ENCODE data around the gene SLC6A6.

SLC6A6 gene

DNA sequence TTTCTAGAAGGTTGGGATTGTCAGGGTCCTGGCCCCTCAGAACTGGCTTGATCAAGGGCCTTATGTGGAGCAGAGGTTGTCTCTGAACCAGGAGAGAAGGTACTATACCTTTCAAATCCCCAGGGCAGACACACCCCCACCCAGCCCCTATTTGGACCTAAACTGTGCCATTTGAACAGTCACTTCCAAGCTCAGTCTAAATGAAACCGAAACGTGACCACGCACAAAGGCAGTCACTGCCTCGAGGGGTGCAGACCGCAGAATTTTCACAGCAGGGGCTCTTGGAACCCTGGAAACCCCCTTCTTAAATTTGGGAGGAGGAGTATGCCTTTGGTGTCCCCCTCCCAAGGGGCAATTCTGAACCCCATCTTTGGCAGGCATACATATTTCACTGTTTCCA lies 84.1 kb downstream of the SLC6A6 start:
- no peak for DNase-seq (ENCODE audit: low read depth in 2 of 2)

- DNase-seq (ENCODE audit: low read depth in 2 of 2): no peak
Observed at GRCh38 chr3:14487086-14487485, 84.7 kb downstream of the SLC6A6 start.

- no peak for DNase-seq (ENCODE audit: low read depth in 2 of 2)
Observed at GRCh38 chr3:14487821-14488220, 85.4 kb downstream of the SLC6A6 start.

DNA sequence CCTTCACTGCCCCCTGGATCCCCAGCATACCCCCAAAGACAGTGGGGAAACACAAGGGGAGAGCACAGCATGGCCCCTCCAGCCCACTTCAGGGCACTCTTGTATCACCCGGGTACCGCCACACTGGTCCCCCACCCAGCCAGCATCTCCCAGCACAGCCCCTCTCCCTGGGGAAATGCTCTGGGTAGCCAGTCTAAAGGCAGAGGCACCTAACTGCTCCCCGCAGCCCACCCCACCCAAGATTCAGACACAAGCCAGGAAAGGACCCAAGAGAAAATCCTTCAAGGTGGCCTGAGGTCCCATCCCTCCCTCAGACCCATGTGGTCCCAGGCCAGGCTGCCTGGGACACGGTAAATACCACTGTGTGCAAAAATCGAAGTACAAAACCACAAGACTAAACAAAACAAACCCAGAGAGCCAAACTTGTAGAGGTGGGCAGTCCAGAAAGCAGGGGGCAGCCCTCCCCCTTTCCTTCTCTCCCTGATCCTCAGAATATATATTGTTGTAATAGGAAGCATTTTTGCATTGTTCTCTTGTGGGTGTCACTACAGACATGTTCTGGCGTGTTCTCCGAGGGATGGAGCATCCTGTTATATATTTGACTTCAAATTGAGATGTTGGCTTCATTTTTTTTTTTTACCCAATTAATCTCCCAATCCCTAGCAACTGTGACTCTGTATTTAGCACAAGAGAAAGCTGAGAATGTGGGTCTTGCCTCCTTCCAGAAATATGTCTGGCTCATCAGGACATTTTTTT lies 86.1 kb downstream of the SLC6A6 start:
- DNase-seq (ENCODE audit: low read depth in 2 of 2): no peak

- DNase-seq (ENCODE audit: low read depth in 2 of 2): no peak
Observed at GRCh38 chr3:14489641-14490040, 87.2 kb downstream of the SLC6A6 start.

DNA sequence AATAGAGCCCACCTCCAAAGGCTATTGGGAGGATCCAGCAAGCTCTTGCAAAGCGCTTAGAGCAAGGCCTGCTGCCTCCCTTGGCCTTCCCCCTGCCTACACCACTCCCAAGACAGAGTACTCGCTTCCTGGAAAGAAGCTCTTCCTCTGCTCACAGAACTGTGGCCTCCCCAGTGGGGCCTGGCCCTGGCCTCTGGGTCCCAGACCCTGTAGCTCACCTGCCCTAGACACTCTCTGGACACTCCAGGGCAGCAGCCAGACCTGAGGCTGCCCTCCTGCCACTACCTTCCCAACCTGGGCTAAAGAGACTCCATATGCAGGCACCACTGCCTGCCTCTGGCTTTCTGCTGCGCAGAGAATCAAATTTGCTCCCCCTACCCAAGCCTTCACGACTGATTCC lies 87.8 kb downstream of the SLC6A6 start:
- no peak for DNase-seq (ENCODE audit: low read depth in 2 of 2)

DNA sequence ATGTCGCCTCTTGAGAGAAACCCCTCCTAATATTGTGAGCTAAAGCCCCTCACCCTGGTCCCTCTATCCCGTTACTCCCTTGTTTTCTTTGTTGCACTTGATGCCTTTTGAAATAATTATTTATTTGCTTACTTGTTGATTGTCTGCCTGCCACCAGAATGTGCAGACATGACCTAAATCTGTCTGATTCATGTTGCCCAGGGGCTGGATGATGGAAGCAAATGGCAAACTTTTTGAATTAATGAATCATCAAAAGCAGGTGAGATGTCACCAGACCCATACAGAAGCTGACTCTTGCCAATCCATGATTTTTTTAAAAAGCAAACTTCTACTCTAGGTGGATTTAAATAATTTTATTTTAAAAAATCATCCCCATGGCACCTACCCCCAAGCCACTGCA lies 88.4 kb downstream of the SLC6A6 start:
- DNase-seq (ENCODE audit: low read depth in 2 of 2): no peak

- no peak for DNase-seq (ENCODE audit: low read depth in 2 of 2)
Observed at GRCh38 chr3:14491396-14492190, 89.2 kb downstream of the SLC6A6 start.

- no peak for DNase-seq (ENCODE audit: low read depth in 2 of 2)
Observed at GRCh38 chr3:14492948-14493881, 90.8 kb downstream of the SLC6A6 start.

GRCh38 chr3:14494279-14494972 lies 92.0 kb downstream of the SLC6A6 start:
- DNase-seq (ENCODE audit: low read depth in 2 of 2): no peak

DNA sequence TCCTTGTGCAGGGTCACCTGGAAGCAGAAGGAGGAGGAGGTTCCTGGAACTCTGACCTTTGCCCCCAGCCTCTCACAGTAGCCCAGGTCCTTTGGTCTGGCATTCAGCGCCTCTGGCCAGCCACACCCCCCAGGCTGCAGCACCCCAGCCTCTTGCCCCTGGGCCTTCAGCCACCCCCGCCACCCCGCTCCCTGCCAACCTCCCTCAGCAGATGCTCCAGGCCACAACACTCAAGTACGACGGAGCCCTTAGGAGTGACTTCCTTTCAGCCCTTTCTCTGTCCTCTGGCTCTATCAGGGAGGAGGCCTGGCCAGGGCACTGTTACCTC lies 92.5 kb downstream of the SLC6A6 start:
- no peak for DNase-seq (ENCODE audit: low read depth in 2 of 2)

GRCh38 chr3:14496351-14496750 lies 93.9 kb downstream of the SLC6A6 start:
- no peak for DNase-seq (ENCODE audit: low read depth in 2 of 2)

DNA sequence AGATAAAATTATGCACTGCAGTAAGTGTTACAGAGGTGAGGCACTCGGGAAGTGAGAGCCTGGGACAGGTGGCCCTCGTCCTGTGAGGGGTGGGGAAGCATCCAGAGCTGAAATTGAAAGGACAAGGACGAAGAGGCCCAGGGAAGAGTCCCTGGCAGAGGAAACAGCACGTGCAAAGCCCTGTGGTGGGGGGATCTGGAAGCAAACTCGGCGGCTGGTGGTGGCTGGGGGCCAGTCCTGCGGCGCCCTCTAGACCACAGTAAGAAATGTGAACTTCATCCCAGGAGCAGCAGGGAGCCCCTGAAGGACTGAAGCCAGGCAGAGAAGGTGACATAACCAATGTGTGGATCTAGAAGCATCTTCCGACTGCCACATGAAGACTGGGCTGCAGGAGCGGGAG lies 94.9 kb downstream of the SLC6A6 start:
- DNase-seq (ENCODE audit: low read depth in 2 of 2): no peak

DNA sequence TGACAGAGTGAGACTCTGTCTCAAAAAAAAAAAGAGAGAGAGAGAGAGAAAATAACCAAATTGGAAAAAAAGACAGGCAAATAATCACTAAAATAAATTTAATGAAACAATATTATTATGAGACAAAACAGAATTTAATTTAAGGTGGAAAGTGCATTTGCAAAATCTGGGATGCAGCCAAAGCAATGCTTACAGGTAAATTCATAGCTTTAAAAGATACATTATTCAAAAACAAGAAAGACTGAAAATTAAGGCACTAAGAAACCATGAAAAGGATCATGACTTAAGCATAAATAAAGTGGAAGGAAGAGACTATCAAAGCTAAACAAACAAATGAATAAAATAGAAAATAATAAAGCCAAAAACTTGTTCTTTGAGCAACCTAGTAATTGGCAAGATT lies 100.1 kb downstream of the SLC6A6 start:
- no peak for DNase-seq (ENCODE audit: low read depth in 2 of 2)

GRCh38 chr3:14503033-14503705 lies 100.8 kb downstream of the SLC6A6 start:
- DNase-seq (ENCODE audit: low read depth in 2 of 2): no peak

GRCh38 chr3:14503706-14504065 lies 101.3 kb downstream of the SLC6A6 start:
- no peak for DNase-seq (ENCODE audit: low read depth in 2 of 2)

DNA sequence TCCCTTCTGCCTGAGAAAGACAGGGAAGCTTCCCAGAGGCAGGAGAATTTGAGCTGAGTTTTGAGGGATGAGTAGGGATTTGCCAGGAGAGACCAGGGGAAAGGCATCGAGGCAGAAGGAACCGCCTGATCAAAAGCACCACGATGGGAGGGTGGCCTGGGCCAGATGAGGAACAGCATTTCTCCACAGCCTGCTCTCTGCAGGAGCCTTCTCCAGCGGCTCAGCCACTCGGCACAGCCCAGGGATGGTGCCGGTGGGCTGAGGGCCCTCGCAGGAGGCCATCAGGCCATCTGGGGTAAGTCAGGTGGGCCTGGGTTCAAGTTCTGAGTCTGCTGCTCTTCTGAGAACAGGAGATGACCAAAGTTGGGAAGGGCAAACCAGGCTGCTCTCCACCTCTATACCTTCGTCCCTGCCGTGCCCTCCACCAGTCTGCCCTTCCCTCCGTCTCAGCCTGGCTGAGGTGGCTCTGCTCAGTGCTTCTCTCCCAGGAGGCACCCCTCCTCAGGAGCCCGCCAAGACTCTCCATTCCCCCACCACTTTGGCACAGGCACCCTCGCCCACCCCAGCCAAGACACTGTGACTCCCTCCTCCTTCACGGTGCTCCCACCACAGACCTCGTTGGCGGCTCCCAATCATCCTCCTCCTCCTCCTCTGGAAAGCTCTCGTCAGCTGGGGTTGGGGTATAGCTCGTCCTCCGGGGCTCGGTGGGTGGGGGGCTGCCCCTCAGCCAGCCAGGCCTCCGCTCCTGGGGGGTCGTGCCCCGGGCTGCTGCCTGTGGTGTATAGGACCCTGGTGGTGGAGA lies 102.8 kb downstream of the SLC6A6 start:
- DNase-seq (ENCODE audit: low read depth in 2 of 2): no peak

DNA sequence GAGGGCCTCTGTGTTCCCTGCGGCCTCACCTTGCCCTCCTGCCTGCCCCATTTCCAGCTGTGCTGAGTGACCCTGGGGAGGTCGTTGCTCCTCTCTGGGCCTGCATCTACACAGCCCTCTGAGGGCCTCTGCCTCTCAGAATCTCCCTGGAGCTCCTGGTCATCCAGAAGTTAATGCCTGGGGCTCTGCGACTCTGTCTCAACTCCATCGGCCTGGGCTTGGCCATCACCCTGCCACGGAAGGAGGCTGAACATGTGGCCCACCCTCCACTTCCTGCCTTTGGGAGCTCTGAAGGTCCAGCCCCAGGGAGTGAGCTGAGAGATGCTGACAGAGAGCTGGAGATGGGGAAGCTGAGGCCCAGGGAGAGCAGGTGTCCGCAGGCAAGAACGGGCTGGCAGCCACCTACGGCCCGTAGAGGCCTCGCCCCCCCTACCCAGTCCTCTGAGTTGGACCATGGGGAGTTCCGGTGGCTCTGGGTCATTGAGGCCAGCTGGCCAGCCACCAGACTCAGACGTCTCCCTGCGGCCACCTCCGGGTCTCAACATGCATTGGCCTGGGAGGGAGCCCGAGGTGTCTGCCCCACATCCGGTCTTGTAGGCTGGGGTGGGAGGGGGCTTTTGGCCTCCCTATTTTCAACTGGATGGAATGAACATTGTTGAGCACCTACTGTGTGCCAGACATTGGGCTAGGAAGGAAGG lies 103.5 kb downstream of the SLC6A6 start:
- DNase-seq (ENCODE audit: low read depth in 2 of 2): no peak

DNA sequence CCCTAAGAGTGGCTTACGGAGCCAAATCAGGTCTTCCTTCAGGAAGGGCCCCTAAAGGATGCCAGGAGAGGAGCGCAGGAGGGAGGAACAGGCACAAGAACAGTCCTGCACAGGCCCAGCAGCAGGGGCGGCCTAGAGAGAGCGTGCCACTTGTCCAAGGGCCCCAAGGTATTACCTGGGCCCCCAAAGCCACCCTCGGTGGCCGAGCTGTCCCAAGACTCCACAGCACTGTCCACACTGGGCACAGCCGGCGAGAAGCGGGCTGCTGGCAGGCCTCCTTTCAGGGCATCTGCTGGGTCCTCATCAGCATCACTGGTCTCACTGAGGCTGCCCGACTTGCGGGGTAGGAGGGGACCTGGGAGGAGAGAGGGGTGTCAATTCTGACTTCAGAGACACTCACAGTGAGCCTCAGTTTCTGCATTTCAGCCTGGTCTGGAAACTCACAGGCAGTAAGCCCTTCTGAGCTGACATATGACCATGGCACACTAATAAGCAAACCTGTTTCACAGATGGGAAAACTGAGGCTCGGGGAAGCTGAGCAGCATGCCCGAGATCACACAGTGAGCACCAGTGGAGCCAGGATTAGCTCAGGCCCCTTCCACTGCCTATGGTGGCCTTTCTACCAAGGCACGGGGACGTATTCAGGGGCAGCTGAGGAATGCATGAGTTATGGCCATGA lies 104.4 kb downstream of the SLC6A6 start:
- no peak for DNase-seq (ENCODE audit: low read depth in 2 of 2)
